ENCODE data around the gene CDKN1C.

CDKN1C gene

DNA sequence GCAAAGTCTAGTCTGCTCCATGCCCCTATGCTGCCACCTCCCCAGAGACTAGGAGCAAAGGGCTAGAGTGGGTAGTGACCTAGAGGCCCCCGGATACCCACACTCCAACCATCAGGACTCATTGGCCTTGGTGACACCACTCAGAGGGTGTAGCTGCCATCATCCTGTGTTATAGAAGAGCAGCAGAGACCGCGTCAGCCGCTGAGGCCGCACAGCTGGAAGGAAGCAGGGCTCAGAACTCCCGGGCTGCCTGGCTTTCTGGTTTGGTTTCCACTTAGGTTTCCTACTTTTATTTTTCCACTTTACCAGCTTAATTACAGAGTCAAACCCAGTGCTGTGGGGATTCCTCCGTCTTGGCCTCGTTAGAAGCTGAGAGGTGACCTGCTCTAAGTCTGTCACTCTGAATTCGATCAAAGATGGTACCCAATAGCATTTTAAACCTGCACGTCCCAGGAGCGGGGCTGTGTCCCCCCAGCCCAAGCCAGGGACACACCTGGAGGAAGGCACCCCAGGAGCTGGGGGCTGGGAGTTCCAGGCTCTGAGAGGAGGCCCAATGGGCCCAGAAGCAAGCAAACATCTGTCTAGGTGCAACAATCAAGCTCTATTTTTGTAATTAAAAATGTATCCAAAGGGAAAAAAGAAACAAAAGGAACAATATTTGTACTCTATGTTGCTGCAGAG is 2.1 kb upstream of the CDKN1C start:
- DNase-seq: no peak

DNA sequence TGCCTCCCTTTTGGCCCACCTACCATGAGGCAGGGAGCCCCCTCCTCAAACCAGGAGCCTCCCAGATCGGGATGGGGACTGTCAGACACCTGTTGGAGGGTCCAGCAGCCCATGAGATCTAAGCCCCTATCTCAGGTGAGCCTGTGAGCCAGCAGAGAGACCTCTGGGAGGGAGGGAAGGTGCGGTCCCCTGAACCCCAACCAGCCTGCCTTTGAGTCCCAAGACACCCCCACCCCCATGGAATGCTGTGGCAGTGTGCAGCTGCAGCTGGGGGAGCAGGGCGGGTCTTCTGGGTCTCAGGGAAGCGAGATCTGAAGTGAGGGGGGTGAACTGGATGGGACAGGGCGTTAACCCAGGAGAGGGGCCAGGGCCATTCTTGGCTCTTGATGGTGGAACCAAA is 1.4 kb upstream of the CDKN1C start:
- DNase-seq: no peak

DNA sequence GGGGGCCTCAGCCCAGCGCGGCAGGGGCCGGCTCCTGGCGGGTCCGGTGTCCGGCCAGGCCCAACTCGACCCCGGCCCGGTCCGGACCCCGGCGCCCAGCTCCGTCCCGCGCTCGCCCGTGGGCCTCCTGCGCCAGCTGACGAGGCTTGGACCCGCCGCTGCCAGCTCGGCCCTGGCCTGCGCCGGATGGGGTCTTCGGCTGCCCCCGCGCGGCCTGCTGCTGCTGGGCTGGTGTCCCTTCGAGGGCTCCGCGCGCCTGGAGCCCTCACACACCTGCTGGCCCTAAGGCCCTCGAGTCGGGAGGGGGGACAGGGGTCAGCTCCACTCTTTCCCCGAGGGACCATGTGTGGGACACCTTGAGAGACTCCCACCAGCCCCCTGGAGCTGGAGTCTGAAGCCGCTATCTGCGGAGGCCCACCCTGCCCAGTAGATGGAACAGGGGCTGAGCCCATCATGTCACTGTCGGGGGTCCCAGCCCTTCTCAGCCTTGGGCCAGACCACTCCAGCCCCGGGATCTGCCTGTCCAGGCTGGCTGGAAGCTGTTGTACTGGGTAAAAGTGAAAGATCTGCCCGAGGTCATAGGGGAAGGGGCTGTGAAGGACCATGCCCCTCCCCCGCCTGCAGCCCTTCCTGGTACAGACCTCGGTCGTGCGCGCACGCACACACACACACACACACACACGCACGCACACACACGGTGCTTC is 768 bp upstream of the CDKN1C start:
- peak; percentile 48 for DNase-seq

DNA sequence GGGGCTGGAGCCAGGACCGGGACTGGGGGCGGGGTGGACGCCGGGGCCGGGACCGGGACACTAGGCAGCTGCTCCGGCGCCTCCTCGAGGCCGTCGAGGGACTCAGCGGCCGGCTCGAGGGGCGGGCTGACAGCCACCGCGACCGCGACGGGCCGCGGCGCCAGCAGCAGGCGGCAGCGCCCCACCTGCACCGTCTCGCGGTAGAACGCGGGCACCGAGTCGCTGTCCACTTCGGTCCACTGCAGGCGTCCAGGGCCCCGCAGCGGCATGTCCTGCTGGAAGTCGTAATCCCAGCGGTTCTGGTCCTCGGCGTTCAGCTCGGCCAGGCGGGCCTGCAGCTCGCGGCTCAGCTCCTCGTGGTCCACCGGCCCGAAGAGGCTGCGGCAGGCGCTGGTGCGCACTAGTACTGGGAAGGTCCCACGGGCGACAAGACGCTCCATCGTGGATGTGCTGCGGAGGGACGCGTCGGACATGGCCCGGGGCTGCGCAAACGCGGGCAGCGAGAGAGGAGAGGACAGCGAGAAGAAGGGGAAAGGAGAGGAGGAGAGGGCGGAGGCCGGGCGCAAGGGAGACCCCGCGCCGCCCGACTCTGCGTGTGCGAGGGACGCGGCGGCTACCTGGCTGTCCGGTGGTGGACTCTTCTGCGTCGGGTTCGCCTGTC is 428 bp downstream of the CDKN1C start:
- DNase-seq: peak; percentile 43

DNA sequence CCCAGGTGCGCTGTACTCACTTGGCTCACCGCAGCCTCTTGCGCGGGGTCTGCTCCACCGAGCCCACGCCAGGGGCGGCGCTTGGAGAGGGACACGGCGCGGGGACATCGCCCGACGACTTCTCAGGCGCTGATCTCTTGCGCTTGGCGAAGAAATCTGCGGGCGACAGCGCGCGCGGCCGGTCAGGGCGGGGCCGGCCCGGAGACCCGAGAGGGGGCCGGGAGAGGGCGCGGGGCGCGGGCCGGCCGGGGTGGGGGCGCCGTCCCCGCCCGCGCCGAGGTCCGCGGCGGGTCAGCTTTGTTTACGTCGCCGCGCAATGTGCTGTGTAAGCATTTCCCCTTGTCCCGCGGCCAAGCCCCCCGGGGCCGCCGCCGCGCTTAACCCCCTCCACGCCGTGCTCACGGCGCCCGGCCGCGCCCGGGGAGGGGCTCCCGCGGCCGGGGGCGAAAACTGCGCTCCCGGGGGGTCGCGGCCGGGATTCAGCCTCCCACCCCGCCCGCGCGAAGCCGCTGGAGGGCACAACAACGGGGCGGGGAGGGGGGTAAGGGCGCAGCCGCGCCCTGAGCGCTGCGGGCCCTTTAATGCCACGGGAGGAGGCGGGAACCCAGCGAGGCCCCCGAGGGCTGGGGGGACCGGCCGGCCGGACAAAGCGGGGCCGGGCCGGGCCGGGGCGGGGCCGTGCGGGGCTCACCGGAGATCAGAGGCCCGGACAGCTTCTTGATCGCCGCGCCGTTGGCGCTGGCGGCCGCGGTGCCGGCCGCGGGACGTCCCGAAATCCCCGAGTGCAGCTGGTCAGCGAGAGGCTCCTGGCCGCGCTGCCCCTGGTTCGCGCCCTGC is 1.4 kb downstream of the CDKN1C start:
- peak; percentile 47 for DNase-seq

DNA sequence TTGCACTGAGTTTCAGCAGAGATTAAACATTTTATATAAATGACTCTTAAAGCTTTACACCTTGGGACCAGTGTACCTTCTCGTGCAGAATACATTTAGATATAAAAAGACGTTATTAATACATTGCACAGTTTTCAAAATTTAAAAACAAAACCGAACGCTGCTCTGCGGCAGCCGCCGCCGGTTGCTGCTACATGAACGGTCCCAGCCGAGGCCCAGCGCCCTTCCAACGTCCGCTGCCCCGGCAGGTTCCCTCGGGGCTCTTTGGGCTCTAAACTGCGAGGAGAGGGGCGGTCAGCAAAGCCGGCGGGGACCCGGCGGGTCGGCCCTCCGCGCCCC is 2.0 kb downstream of the CDKN1C start:
- no peak for DNase-seq

DNA sequence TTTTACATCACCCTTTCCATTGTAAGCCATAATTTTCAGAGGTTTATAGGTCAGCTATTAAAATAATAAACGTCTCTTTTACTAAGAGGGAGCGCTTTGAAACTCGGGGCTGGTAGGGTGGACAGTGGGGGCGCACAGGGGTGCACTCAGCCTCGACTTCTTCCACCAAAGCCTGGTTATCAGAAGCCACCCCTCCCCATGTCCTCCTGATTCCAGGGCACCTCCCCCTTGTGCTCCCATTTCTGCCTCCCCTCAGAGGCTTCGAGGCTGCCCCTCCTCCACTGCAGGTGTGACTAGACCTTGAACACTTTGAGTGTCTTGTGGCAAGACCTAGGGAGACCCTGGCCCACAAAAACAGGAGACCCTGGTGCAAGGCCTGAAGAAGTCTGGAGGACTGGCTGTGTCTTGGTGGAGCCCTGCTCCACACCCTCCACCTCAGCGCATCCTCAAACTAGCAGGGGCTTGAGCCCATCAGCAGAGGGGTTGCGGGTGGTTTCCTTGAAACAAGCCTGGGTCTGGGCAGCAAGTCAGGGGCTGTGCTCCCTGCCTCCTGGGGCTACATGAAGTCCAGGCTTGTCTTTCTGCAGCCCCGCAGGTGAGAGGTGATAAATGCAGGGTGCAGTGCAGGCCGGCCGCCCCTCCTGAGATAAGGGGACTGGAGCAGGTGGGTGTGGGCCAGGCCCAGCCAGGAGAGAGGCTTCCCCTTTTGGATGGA is 3.0 kb downstream of the CDKN1C start:
- DNase-seq: no peak

DNA sequence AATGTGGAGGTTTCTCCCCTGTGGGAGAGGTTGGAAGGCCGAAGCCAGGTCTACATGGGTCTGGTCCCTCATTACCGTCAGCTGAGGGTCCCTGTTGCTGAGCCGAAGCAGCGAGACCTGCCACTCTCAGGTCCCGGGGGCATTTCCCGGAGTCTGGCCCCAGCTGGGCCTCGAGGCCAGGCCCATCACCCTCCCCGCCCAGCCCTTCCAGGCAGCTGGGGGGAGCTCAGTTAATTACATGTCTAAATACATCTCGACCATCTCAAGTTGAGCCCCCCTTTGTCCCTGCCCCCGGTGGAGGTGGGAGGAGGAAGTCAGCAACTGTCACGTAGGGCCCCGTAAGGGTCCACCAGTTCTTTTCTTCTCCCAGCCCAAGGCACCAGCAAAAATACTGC is 3.6 kb downstream of the CDKN1C start:
- DNase-seq: no peak

DNA sequence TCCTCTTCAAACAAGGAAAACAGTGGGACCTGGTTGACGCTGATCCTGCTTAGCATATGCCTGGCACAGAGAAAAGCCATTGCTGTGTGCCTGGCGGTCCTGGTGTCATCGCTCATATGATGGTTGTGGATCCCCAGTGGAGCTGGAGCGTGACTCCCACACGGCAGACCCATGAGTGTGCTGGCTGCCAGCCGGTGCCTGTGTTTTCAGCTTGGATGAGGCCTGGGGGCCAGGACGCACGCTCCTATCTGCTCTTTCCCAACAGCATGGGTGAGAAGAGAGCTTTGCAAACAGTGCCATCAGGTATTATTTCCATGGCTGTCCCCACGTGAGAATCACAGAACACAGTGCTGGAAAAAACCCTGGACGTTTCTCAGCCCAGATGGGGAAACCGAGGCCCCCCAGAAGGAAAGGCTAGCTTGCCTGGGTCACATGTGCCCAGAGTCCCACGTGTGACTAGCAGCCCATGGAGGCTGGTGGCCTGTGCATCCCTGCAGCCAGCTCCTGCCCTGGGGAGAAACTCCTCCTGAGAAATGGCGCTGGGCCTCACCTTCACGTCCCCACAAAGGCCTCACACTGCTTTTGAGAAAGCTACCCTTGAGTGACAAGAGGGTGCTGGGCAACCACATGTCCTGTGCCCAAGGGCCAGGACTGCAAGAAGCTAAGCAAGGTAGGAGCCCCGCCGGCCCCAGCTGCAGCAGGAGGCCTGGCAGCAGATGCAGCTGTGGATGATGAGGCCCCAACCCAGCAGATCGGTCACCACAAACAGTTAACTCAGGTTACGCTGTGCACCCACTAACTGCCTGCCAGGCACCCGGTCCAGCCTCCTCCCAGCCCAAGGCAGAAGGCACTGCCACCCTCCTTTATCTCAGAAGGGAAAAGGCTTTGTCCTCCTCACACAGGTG is 4.2 kb downstream of the CDKN1C start:
- no peak for DNase-seq

DNA sequence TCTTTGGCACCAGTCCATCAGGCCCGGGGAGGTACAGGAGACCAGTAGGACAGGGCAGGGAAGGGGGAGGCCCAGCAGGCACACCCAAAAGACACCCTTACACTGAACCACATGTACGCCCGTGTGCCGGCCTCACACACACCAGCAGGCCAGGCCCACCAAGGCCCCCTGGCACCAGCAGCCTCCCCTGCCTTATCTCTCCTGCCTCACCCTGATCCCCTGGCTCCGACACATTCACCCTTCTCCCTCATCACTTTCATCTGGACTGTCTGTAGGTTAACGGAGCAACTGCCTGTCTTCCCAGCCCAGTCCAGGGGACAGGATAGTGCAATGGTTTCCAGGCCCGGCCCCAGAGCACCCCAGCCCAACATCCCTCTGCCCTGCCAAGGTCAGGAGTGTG is 4.9 kb downstream of the CDKN1C start:
- no peak for DNase-seq

DNA sequence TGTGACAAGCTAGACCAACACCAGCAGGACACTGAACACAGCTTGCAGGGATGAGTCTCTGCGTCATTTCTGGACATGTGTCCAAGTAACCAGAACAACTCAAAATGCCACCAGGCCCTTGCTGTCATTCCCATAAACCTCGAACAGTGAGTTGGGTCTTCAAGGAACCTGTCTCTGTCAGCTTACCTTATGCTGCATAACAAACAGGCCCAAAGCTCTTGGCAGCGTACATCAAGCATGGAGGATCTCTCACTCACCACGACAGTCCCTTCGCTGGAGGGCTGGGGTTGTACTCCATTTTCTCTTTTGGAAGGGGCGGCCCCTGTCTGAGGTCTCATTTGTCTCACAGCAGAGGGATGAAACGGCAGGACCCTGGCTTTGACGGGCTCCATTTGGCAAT is 6.8 kb downstream of the CDKN1C start:
- no peak for DNase-seq

DNA sequence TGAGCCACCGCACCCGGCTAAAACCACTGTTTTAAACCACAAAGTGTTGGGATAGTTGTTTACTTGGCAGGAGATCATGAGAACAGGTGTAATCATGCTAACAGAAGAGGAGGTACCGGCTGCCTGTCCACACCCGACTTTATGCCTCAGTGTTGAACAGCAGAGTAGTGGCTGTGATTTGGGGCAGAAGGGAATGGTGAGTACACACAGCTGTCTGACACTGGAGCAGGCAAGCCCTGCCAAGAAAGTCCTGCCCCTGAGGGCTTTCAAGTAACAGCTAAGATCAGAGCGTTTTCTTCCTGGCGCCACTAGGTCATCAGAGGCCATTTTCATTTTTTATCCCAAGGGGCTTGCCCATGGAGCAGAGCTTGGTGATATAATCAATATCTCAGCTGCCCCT is 8.1 kb downstream of the CDKN1C start:
- DNase-seq: no peak

DNA sequence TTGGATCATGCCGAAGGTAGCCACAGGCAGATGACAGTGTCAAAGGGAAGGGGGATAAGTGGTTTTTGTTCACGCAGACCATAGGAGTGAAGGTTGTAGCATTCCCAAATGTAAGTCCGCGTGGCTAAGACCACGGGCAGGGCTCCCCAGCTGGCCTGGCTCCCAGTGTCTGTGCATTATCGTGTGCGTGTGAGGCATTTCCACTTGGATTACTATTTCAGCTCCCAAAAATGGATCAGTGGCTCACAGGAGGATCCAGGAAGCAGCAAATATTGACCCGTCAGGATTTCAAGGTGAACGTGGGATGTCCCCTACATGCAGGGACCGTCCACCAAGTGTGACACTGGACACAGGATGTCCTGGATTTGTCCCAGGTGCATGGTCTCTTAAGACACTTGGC is 10.6 kb downstream of the CDKN1C start:
- no peak for DNase-seq

DNA sequence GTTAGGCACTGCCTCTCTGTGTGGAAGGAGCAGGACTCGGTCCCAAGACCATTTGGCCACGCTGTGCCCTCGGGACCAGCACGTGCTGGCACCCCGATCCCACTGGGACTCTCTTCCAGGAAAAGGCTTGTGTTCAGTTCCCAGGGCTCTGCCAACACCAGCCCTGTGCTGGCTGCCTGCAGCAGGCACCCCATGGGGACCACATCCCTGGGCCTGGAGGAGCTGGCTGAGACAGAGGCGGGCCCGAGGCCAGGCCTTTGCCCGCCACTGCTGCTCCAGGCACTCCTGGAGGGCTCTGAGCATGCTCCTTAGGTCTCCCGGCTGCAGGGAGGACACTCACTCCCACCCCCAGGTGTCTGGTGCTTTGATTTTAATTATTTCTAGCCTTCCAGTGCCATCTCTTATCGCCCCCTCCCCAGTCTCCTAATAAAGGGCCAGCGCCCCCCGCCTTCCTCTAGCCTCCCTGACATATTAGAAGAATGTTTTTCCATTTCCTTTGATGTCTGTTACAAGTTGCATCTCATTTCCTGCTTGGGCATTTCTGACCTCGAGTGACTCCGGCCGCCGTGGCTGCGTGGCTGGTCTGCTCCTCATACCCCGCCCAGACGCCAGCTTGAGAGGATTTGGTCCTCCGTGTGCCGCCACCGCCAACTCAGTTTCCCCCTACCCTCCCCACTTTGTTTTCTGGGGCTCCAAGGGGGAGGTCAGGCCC is 14.4 kb downstream of the CDKN1C start:
- no peak for DNase-seq

DNA sequence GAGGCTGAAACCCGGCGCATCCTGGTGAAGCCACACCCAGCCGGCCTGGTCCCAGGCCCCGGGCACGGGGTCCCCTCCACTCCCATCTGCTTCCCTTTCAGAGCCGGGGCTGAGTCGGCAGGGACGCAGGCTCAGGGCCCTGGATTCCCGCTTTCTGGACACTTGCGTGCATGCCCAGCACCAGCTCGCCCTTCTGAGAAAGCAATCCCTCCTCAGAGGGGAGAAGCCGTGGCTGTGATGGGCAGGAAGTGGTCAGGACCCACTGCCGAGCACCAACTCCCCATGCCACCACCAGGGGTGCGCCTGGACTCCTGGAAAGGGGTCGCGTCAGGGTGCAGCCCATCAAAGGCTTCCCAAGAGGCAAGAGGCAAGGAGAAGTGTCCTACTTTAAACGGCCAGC is 15.1 kb downstream of the CDKN1C start:
- no peak for DNase-seq

DNA sequence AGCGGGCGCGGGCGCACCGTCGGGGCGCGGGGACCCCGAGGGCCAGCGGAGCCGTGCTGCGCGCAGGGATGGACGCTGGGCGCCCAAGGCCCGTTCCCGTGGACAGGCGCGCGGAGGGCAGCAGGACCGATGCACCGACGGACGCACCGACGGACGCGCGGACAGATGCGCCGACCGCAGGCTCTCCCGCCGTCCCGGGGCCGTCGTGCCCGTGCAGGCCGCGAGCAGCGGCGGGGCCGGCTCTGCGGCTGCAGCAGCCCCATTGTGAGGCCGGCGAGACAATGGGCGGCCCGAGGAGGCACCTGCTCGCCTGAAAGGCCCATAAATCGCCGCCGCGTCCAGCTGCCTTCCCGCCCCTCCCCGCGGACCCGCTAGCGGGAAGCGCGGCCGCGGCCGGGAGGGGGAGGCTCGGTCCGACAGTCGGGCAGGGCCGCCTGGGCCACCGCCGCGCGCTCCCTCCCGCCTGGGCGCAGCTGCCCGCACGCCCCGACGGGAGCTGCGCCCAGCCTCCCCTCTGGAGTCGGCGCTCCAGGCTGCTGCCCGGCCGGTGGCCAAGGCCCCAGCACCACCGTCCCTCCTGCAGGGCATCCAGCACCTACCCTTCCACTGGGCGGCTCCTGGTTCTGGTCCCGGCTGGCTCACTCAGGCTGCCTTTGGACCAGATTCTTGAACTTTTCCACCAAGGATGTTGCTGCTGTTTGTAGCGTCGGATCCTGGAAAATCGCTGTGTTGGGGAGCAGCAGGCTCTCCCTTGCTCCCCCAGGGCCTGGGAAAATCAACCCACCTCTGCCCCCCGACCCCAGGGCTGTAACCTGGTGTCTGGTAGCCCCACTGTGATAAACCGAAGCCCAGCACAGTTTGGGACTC is 15.8 kb downstream of the CDKN1C start:
- peak; percentile 19 for DNase-seq

DNA sequence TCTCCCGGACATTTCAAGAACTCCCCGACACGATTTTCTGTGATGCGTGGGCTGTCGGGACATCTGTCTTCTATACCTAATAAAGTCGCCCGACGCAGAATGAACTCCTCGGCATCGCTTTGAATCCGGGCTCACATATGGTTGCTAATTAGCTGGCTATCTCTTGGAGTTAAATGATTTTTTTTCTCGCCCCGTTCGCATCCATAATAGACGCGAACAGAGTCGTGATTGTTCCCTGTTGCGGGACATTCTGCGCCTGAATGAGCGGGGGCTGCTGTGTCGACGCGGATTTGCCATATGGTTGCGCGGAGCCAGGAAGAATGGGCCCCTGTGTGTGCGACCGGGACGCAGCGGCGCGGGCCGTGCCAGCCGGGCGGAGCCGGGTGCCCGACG is 16.4 kb downstream of the CDKN1C start:
- peak; percentile 81 for DNase-seq

DNA sequence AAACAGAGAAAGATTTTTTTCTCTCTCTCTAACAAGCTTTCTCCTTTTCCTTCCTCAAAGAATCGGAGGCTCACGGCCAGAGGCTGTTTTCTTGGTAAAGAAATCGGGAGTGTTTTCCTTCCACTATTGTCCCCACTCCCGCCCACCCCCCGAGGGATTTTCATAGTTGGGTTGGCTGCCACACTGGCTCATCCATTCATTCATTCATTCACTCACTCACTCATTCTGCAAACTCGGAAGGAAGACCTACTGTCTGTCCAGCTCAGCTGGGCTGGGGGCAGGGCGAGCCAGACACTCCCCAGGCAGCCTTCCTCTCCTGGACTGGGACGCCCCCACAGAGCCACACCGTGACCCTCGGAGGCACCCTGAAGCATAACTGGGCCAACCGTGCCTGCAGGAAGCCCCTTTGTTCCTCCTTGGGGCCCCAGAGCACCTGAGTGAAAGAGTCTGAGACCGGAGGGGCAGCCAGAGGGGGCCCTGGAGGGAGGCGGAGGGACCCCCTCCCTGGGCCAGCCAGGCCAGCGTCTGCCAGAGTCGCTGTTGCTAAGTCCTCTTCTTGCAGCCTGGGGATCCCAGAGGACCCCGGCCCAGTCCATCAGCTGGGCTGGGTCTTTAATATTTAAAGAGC is 17.0 kb downstream of the CDKN1C start:
- DNase-seq: peak; percentile 51

DNA sequence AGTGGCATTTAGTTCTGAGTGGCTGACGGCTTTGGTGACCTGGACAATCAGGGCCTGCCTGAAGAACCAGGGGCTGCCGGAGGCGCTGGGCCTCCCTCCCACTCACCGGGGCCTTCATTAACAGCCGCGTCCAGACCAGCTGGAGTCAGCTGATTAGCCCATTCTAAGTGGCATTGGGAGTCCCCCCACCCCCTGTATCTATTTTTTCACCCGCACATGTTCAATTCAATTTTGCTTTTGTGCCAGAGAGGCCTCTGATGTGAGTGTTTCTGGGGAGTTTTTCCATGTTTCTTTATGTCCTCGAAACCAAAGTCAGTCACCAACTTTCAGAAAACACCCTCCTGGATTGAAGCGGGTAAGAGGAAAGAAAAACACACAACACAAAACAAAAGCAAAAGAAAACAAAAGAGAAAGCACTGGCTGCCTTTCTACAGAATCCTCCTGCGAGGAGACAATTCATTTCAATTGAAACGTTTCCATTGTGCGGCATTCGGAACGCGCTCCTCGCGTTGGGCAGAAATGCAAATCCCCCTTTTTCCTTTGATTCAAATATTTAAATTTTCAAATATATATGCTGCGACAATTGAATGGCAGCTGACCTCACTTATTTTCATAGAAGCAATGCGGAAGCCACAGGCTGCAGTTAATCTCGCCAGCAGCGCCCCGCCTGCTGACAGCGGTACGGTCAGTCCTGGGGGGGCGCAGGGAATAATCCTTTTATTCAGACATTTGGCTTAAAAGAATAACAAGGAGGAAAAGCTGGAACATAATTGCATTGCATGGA is 17.7 kb downstream of the CDKN1C start:
- peak; percentile 51 for DNase-seq
